H54 (cell line): Measurements from ENCODE around the gene PCSK7.

Source experiments
- DNase-seq: peaks from one replicate; pipeline ENCODE4 v3.0.0; 2011; ENCODE audit warnings: low spot score, mixed read lengths; ENCODE audit not compliant: insufficient read length
- FAIRE-seq: peaks from 3 replicates; lab custom pipeline; 2011; peaks lifted over from hg19 to GRCh38; lab: Jason Lieb, UNC
- POLR2A ChIP-seq: IDR thresholded peaks from 2 replicates; pipeline ENCODE4 v1.6.1; 2011; ENCODE audit warnings: low read depth, mild to moderate bottlenecking, low read length

Gene PCSK7

DNA sequence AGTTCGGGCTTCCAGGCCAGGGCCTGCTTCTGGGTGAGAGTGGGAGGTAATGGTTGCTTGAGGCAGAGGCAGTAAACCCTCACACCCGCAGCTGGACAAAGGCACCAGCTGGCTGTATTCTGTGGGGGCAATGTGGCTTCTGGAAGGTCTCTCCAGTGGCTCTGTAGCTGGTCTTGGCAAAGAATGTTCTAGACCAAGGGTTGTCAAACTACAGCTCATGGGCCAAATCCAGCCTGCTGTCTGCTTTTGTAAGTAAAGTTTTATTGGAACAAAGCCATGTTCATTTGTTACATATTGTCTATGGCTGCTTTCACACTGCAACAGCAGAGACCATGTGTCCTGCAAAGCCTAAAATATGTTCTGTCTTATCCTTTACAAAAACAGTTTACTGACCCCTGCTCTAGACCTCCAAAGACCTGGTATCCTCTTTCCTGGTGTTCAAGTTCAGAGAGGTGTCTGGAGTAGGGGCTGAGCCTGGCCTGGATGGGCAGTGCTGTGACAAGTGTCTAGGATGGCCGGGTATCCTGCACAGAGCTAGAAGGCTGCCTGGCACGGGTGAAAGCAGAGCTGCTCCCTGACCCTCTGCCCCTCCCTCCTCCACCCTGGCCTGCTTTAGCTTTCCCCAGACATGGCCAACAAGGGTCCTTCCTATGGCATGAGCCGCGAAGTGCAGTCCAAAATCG, 29.3 kb downstream of the PCSK7 start:
- no peak for DNase-seq
- no peak for FAIRE-seq
- TF ChIP-seq POLR2A: no peak

DNA sequence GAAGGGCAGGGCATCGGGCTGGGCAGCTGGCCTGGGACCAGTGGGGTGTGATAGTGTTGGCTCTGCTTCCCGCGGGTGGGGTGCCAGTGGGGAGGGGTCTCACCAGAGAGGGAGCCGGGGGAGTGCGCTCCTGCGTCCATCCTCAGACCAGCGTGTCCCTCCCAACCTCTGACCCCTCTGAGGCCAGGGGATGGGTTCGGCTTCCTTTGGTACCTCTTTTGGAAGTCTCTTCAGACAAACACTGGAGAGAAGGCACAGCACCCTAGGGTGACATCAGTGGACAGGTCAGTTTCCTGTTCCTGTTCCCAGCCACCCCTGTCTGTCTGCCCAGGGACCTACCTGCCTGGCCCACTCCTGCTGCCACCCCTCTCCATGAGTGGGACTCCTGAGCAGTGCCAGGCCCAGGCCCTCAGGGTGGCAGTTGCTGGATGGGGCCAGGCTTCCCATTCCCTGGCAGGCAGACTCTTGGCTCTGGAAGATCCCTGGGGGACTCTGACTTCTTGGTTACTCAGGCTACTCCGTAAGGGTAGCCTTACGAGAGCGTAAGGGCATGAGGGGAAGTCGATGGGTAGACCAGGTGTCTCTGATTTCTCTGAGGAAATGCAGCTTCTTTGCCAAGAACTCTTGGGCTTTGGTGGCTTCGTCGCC, 30.1 kb downstream of the PCSK7 start:
- DNase-seq (no peak), FAIRE-seq (no peak)
- TF ChIP-seq POLR2A: no peak

DNA sequence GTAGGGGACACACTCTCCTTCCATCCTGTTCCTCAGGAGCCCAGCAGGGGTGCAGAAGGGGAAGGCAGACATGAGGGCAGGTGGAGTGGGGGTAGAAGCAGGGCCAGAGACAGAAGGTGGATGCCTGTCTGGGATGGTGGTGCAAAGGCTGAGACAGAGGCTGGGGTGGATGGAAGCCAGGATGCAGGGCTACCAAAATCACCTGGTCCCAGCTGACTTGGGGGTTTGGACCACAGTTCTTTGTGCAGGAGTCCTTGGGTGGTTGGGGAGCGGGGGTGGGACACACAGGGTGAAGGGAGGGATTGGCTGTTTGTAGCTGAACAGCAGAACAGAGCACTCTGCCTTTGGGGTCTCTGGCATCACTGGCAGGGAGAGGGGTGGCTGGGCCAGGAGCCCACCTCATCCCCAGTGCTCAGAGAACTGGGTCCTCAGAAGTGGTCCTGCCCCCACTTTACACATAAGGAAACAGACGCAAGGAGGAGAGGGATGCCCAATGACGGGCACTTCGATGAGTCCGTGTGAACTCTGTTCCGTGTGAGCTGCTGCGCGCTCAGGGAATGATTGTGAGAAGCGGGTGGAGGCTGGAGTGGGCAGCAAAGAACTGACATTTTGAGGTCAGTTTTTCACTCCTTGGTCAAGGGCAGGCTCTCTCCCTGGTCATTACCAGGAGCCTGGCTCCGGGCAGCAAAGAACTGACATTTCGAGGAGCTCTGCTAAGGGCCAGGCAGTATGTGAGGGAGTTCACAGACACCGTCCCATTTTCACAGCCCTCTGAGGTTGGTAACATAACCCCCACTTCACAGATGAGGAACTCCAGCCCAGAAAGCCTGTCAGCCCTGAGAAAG, 30.8 kb downstream of the PCSK7 start:
- FAIRE-seq (no peak), DNase-seq (no peak)
- no peak for TF ChIP-seq POLR2A

DNA sequence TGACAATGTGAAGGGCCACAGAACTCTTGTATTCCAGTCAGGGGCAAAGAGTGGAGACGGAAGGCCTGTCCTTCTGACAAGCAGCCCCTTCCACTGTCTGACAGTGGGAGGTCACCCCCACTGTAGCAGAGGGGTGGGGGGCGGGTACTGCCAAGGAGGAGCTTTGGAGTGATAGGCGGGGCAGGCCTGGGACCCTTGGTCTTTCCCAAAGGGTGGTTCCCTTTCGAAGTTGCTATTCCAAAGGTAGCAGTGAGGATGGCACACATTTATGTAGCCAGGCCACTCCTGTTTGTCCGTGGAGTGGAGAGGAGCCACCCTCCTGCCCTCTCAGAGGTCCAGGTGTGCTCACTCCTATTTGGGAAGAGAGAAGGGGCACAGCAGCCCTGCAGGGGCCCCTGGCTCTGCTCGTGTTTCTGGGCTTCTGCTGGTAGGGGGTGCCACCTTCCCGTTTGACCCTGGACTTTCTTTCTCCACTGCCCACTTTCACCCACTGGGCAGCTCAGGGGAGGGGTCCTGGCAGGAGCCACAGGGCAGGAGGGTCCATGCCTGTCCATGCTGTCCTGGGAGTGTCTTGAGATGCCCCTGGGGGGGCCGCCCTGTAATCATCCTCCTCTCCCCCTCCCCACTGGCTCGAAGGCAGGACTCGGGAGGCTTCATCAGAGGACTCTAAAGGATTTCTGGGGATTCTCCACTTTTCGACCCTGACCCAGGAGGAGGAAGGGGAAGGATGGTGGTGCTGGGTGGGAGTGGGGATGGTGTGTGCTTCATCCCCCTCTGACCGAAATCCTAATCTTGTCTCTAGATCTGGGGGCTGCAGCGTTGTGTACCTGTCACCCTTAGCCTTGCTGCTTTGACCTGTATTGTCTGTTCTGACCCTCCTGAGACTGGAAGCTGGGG, 31.7 kb downstream of the PCSK7 start:
- DNase-seq: no peak
- no peak for FAIRE-seq
- no peak for TF ChIP-seq POLR2A

DNA sequence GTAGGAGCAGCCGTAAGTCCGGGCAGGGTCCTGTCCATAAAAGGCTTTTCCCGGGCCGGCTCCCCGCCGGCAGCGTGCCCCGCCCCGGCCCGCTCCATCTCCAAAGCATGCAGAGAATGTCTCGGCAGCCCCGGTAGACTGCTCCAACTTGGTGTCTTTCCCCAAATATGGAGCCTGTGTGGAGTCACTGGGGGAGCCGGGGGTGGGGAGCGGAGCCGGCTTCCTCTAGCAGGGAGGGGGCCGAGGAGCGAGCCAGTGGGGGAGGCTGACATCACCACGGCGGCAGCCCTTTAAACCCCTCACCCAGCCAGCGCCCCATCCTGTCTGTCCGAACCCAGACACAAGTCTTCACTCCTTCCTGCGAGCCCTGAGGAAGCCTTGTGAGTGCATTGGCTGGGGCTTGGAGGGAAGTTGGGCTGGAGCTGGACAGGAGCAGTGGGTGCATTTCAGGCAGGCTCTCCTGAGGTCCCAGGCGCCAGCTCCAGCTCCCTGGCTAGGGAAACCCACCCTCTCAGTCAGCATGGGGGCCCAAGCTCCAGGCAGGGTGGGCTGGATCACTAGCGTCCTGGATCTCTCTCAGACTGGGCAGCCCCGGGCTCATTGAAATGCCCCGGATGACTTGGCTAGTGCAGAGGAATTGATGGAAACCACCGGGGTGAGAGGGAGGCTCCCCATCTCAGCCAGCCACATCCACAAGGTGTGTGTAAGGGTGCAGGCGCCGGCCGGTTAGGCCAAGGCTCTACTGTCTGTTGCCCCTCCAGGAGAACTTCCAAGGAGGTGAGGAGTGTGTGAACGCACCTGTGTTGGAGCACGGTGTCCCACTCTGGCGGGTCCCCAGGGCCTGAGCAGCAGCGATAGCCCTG, 32.6 kb downstream of the PCSK7 start, which contains the start of gene TAGLN:
TSS of gene TAGLN (plus strand) at position 318 of the 863 bp plus-strand sequence. CDS start 3,644 bp downstream, outside the sequence.
- FAIRE-seq (no peak), DNase-seq (no peak)
- TF ChIP-seq POLR2A: no peak

DNA sequence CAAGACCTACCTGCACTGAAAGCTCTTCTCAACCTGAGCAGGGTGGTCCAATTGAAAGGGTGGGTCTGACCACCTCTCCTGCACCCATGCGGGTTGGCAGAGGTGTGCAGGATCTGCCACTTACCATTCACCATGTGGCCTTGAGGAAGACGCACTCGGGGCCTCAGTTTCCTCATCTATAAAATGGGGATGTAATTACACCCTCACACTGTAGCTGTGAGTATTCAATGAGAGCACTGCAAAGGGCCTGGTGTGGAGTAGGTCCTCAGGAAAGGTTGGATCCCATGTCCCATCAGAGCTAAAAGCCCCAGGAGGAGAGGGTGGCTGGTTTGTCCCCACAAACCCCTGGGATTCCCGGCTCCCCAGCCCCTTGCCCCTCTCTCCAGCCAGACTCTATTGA, 33.3 kb downstream of the PCSK7 start:
- TF ChIP-seq POLR2A: no peak
- no peak for FAIRE-seq
- DNase-seq: no peak

DNA sequence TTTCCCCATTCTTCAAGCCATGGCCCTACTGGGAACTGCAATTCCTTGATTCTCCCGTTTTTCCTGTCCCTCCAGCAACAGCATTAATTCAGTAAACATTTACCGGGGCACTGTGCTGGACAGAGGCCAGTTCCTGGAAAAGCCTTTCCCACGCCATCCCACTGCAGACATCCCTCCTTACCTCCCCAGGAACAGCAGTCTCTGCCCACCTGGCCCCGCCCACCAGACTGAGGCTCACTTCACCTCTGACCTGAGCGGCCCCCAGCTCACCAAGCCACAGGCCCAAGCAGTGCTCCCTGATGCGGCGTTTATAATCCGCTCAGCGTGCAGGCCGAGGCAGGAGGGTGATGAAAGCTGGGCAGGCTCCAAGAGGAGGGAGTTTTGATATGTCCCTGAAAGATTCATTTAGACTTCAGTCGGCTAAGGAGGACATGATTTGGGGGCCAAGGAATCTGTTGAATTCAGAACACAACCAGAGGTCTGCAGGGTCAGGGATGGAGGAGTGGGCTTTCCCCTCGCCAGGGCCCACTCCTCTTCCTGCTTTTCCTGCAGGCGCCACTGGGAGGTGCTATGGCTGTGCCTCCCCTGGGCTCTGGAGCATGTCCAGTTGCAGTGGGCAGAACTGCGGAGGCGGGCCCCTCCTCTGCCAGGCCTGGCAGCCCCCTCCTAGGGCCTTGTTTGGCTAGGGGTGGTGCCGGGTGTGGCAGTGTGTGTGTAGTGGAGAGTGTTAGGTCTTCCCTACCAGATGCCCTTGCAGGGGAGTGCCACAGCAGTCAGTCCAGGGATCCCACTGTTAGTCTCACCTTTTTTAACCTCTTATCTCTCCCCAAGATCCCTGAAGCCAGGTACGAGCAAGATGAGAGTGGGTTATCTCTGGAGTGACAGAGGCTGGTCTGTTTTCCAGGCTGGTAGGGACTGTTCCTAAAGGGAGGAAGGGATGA, 34.1 kb downstream of the PCSK7 start:
- DNase-seq (no peak), FAIRE-seq (no peak)
- no peak for TF ChIP-seq POLR2A

DNA sequence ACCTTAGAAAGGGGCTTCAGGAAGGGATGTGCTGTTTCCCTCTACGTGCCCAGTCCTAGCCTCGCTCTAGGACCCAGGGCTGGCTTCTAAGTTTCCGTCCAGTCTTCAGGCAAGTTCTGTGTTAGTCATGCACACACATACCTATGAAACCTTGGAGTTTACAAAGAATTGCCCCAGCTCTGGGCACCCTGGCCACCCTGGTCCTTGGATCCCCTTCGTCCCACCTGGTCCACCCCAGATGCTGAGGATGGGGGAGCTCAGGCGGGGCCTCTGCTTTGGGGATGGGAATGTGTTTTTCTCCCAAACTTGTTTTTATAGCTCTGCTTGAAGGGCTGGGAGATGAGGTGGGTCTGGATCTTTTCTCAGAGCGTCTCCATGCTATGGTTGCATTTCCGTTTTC, 34.9 kb downstream of the PCSK7 start:
- no peak for FAIRE-seq
- TF ChIP-seq POLR2A: no peak
- no peak for DNase-seq

DNA sequence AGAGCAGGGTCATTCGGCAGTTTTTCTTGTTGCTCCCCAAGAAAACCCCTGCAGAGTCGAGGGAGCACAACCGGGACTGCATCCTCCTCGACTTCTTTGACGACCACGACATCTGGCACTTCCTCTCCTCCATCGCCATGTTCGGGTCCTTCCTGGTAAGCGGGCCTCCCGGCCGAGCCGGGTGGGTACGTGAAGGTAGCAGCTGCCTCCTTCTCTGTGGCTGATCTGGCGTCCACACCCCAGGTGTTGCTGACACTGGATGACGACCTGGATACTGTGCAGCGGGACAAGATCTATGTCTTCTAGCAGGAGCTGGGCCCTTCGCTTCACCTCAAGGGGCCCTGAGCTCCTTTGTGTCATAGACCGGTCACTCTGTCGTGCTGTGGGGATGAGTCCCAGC, 36.1 kb downstream of the PCSK7 start:
- TF ChIP-seq POLR2A: no peak
- FAIRE-seq: no peak
- no peak for DNase-seq

DNA sequence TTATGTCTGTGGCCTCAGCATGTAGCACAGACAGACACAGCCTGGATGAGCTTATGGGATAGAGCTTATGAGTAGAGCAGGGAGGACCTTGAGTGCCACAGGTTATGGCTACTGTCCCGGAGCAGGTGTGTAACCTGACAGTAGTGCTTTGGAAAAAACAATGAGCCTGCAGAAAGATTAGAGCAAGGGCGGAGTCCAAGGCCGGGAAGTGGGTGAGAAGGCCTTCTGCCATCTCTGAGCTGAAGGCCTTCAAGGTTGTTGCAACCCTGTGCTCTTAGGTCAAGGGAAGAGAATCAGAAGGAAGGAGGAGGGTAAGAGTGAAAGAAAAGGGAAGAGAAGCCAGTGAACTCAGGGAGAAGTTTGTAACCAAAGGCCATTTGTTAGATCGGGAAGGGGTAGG, 36.6 kb downstream of the PCSK7 start:
- no peak for DNase-seq
- no peak for TF ChIP-seq POLR2A
- no peak for FAIRE-seq

DNA sequence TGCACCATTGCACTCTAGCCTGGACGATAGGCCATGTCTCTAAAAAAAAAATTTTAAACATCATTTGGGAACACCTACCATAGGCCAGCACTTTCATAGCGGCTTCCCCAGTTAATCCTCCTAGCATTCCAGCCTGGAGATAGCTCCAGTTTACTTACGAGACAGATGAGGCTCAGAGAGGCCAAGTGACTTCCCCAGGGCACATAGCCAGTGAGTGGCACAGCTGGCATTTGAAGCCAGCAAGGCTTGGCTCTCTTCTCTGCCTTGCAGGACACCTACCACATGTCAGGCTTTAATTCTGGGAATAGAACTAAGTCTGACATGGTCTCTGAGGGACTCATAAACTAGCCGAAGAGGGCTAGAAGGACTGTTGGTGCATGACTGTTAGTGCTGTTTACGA, 37.6 kb downstream of the PCSK7 start:
- TF ChIP-seq POLR2A: no peak
- DNase-seq (no peak), FAIRE-seq (no peak)
